Epithelial cell of esophagus (primary cell): ENCODE results near the gene SHQ1.
A peak's percentile ranks its signal among the peaks of the same experiment; 100 is the strongest.

Experiments used
- DNase-seq: peaks from one replicate; pipeline ENCODE4 v3.0.0; 2010; ENCODE audit warnings: low read depth
- H3K4me3 ChIP-seq: 2 replicates; pipeline ENCODE4 v1.5.1; 2011; ENCODE audit warnings: mild to moderate bottlenecking, low read length, control low read depth
- CTCF ChIP-seq: IDR thresholded peaks from 2 replicates; pipeline ENCODE4 v1.5.1; 2011; ENCODE audit warnings: low read depth, mild to moderate bottlenecking, low read length, control low read depth, inconsistent platforms; ENCODE audit not compliant: insufficient read depth; ENCODE audit errors: missing control alignments

The SHQ1 gene

GRCh38 chr3:72891053-72891855, 43.0 kb upstream of the SHQ1 start:
- DNase-seq = peak; percentile 36
- no peak for TF ChIP-seq CTCF
- H3K4me3 ChIP-seq = no peak overlapping the region

GRCh38 chr3:72890166-72890925, 42.1 kb upstream of the SHQ1 start:
- no peak for TF ChIP-seq CTCF
- H3K4me3 ChIP-seq = no peak overlapping the region
- peak; percentile 14 for DNase-seq

- H3K4me3 ChIP-seq = no peak overlapping the region
- no peak for DNase-seq
- no peak for TF ChIP-seq CTCF
These were observed 41.3 kb upstream of the SHQ1 start for GRCh38 chr3:72889310-72890165.

GRCh38 chr3:72888546-72889309, 40.5 kb upstream of the SHQ1 start:
- no peak for TF ChIP-seq CTCF
- DNase-seq = no peak
- H3K4me3 ChIP-seq = peak overlapping the region; percentile 43

GRCh38 chr3:72887705-72888545, 39.7 kb upstream of the SHQ1 start, which contains the start of gene GXYLT2:
TSS of gene GXYLT2 (plus strand) at chr3:72888046. CDS start at chr3:72888234, 188 bp downstream.
- DNase-seq = peak; percentile 72
- no peak for TF ChIP-seq CTCF
- peak within 1 kb of the TSS; percentile 46 for H3K4me3 ChIP-seq

- peak overlapping the region; percentile 46 for H3K4me3 ChIP-seq
These were observed 39.1 kb upstream of the SHQ1 start for GRCh38 chr3:72887343-72887704.

More at GRCh38 chr3:72887343-72887704, 39.1 kb upstream of the SHQ1 start:
- TF ChIP-seq CTCF = no peak
- peak; percentile 11 for DNase-seq
